ENCODE measurements around the gene PNKD. TPM values are rescaled to one million over a fixed set of nuclear protein-coding genes. Genes with fewer than 3 reads are reported as not detected.

Gene PNKD
- total and polyA plus RNA-seq, 2 experiments from 2014 or later, result 48.7 to 145 TPM

DNA sequence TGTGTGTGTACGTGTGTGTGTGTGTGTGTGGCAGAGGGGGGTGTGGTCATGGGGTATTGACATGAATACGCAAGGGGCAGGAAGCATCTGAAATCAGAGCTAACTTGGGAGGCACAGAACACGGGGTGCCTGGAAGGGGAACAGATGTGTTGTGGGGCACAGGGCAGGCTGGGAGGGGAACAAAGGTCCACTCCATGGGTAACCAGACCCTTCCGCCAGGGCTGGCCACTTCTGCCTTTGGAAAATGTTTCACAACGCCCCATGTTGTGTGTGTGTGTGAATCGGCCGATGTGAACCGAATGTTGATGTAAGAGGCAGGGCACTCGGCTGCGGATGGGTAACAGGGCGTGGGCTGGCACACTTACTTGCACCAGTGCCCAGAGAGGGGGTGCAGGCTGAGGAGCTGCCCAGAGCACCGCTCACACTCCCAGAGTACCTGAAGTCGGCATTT is 111.6 kb downstream of the PNKD start, which contains the start of gene SLC11A1:
SLC11A1 (plus strand) TSS at position 358 of the 451 bp plus-strand sequence. CDS start 96 bp downstream, outside the sequence.
- TF ChIP-seq EZH2phosphoT487 (IDR thresholded peaks at IDR 0.05; ENCODE audit: low read depth, severe bottlenecking, unreplicated experiment), result no peak
- TF ChIP-seq EZH2 (IDR thresholded peaks at IDR 0.05; ENCODE audit: borderline replicate concordance), result no peak
- TF ChIP-seq, protein P1, sequence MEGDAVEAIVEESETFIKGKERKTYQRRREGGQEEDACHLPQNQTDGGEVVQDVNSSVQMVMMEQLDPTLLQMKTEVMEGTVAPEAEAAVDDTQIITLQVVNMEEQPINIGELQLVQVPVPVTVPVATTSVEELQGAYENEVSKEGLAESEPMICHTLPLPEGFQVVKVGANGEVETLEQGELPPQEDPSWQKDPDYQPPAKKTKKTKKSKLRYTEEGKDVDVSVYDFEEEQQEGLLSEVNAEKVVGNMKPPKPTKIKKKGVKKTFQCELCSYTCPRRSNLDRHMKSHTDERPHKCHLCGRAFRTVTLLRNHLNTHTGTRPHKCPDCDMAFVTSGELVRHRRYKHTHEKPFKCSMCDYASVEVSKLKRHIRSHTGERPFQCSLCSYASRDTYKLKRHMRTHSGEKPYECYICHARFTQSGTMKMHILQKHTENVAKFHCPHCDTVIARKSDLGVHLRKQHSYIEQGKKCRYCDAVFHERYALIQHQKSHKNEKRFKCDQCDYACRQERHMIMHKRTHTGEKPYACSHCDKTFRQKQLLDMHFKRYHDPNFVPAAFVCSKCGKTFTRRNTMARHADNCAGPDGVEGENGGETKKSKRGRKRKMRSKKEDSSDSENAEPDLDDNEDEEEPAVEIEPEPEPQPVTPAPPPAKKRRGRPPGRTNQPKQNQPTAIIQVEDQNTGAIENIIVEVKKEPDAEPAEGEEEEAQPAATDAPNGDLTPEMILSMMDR (IDR thresholded peaks at IDR 0.05; ENCODE audit: poor library complexity), result no peak
- no peak within 1 kb of the TSS for H2AFZ ChIP-seq
- H3K4me3 ChIP-seq, result no peak within 1 kb of the TSS
- peak; percentile 4 for DNase-seq (ENCODE audit: low spot score)
- H3K27me3 ChIP-seq, result no peaks in the 10 kb centered on the region
- no peaks in the 10 kb centered on the region for H3K4me1 ChIP-seq (ENCODE audit: insufficient read depth)
- no peak within 1 kb of the TSS for H3K4me2 ChIP-seq
- H3K36me3 ChIP-seq (replicated peaks; ENCODE audit: insufficient read depth, low read depth), result no peaks in the 10 kb centered on the region
- no peak within 1 kb of the TSS for H3K27ac ChIP-seq
- no peaks in the 10 kb centered on the region for H4K20me1 ChIP-seq (ENCODE audit: insufficient read depth, poor library complexity, severe bottlenecking)
- H3K9me2 ChIP-seq (replicated peaks; ENCODE audit: insufficient read depth), result no peaks in the 10 kb centered on the region
- 90% methylated on average over 13 of the region's 13 CpGs for WGBS (ENCODE audit: low lambda C conversion rate, missing lambda C conversion rate)
- H3K79me2 ChIP-seq, result no peaks in the 10 kb centered on the region
- H3K9me3 ChIP-seq (ENCODE audit: low read depth), result no peaks in the 10 kb centered on the region

DNA sequence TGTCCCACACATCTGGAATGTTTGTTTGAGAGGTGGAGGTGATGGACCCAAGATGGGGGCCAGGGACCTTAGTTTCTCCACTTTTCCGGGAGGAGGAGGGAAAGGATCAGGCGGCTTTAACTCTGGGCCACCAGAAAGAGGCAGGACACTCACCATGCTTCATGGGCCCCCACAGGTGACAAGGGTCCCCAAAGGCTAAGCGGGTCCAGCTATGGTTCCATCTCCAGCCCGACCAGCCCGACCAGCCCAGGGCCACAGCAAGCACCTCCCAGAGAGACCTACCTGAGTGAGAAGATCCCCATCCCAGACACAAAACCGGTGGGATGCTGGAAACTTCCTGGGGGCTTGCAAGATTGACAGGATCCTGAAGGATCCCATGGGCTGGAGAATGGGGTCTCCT is 112.5 kb downstream of the PNKD start:
- no peaks in the 10 kb centered on the region for H3K27me3 ChIP-seq
- no peak overlapping the region for H3K4me3 ChIP-seq
- TF ChIP-seq EZH2 (IDR thresholded peaks at IDR 0.05; ENCODE audit: borderline replicate concordance), result no peak
- no peak for TF ChIP-seq EZH2phosphoT487 (IDR thresholded peaks at IDR 0.05; ENCODE audit: low read depth, severe bottlenecking, unreplicated experiment)
- TF ChIP-seq, protein P1 (IDR thresholded peaks at IDR 0.05; ENCODE audit: poor library complexity), result no peak
- no peaks in the 10 kb centered on the region for H4K20me1 ChIP-seq (ENCODE audit: insufficient read depth, poor library complexity, severe bottlenecking)
- no peaks in the 10 kb centered on the region for H3K9me2 ChIP-seq (replicated peaks; ENCODE audit: insufficient read depth)
- H3K4me1 ChIP-seq (ENCODE audit: insufficient read depth), result no peaks in the 10 kb centered on the region
- H2AFZ ChIP-seq, result no peak overlapping the region
- WGBS (ENCODE audit: low lambda C conversion rate, missing lambda C conversion rate), result 89% methylated on average over 6 of the region's 6 CpGs
- no peak overlapping the region for H3K27ac ChIP-seq
- no peaks in the 10 kb centered on the region for H3K79me2 ChIP-seq
- no peaks in the 10 kb centered on the region for H3K36me3 ChIP-seq (replicated peaks; ENCODE audit: insufficient read depth, low read depth)
- H3K9me3 ChIP-seq (ENCODE audit: low read depth), result no peaks in the 10 kb centered on the region
- peak; percentile 3 for DNase-seq (ENCODE audit: low spot score)
- no peak overlapping the region for H3K4me2 ChIP-seq

DNA sequence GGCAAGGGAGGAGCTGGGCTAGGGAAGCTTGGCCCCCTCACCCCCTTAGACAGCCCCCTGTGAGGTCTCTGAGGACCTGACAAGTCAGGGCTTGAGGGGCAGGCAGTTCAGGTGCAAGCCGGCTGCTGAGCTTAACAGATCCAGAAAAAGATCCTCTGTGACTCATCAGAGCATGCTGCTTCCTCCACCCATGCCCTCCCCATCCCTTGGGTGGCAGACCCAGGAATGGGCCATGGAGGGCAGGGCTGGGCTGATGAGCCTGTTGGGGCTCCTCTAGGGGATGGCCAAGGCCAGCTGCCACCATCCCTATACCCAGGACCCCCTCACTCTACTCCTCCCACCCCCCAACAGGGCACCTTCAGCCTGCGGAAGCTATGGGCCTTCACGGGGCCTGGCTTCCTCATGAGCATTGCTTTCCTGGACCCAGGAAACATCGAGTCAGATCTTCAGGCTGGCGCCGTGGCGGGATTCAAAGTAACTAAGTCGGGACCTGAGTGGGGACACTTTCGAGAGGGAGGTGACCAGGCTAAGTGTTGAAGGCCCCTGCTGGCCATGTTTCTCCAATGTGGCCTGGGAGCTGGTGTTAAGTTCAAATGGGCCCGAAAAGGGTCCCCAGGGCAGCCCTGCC is 113.7 kb downstream of the PNKD start:
- H3K27ac ChIP-seq, result no peak overlapping the region
- H3K9me2 ChIP-seq (replicated peaks; ENCODE audit: insufficient read depth), result no peaks in the 10 kb centered on the region
- no peaks in the 10 kb centered on the region for H4K20me1 ChIP-seq (ENCODE audit: insufficient read depth, poor library complexity, severe bottlenecking)

DNA sequence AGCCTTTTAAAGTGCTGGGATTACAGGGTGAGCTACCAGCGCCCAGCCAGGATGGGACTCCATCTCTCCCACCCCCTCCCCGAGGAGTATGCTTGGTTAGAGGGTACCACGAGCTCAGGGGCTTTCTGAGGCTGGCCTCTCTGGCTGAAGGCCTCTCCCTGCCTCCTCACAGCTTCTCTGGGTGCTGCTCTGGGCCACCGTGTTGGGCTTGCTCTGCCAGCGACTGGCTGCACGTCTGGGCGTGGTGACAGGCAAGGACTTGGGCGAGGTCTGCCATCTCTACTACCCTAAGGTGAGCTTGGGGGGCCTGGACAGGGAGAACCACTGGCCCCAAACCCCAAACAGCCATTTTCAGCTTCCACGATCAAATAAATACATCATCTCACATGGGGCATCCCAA is 114.7 kb downstream of the PNKD start:
- H3K36me3 ChIP-seq (replicated peaks; ENCODE audit: insufficient read depth, low read depth), result no peaks in the 10 kb centered on the region
- H3K4me1 ChIP-seq (ENCODE audit: insufficient read depth), result no peaks in the 10 kb centered on the region
- 88% methylated on average over 9 of the region's 9 CpGs for WGBS (ENCODE audit: low lambda C conversion rate, missing lambda C conversion rate)
- no peak overlapping the region for H3K4me3 ChIP-seq
- no peaks in the 10 kb centered on the region for H3K79me2 ChIP-seq
- no peak overlapping the region for H3K4me2 ChIP-seq
- H3K27me3 ChIP-seq, result no peaks in the 10 kb centered on the region
- DNase-seq (ENCODE audit: low spot score), result peak; percentile 3
- H3K27ac ChIP-seq, result no peak overlapping the region
- TF ChIP-seq EZH2phosphoT487 (IDR thresholded peaks at IDR 0.05; ENCODE audit: low read depth, severe bottlenecking, unreplicated experiment) (no peak), EZH2 (IDR thresholded peaks at IDR 0.05; ENCODE audit: borderline replicate concordance) (no peak)
- TF ChIP-seq, protein P1 (IDR thresholded peaks at IDR 0.05; ENCODE audit: poor library complexity), result no peak
- H3K9me2 ChIP-seq (replicated peaks; ENCODE audit: insufficient read depth), result no peaks in the 10 kb centered on the region
- no peak overlapping the region for H2AFZ ChIP-seq
- H4K20me1 ChIP-seq (ENCODE audit: insufficient read depth, poor library complexity, severe bottlenecking), result no peaks in the 10 kb centered on the region
- no peaks in the 10 kb centered on the region for H3K9me3 ChIP-seq (ENCODE audit: low read depth)

More for the DNA sequence above, 113.7 kb downstream of the PNKD start:
- Histone ChIP-seq H3K4me2 (no peak overlapping the region), H3K4me1 (ENCODE audit: insufficient read depth) (no peaks in the 10 kb centered on the region), H3K27me3 (no peaks in the 10 kb centered on the region), H3K36me3 (replicated peaks; ENCODE audit: insufficient read depth, low read depth) (no peaks in the 10 kb centered on the region), H3K9me3 (ENCODE audit: low read depth) (no peaks in the 10 kb centered on the region), H2AFZ (no peak overlapping the region), H3K4me3 (no peak overlapping the region), H3K79me2 (no peaks in the 10 kb centered on the region)
- TF ChIP-seq EZH2phosphoT487 (IDR thresholded peaks at IDR 0.05; ENCODE audit: low read depth, severe bottlenecking, unreplicated experiment), result no peak
- DNase-seq (ENCODE audit: low spot score), result peak; percentile 53
- 91% methylated on average over 10 of the region's 10 CpGs for WGBS (ENCODE audit: low lambda C conversion rate, missing lambda C conversion rate)

Measured in hepatocyte (in vitro differentiated cells).